NAMALWA (cell line): Measurements from ENCODE around the gene IL1RAPL2.
"Not testable (repeated sequence)": the region's sequence is repeated elsewhere in the genome, so short reads cannot be mapped to it uniquely, and the experiment has no call there.

Experiments
- DNase-seq: peaks from one replicate; pipeline ENCODE4 v3.0.0-alpha.2; 2015; ENCODE audit warnings: low spot score

The IL1RAPL2 gene

DNA sequence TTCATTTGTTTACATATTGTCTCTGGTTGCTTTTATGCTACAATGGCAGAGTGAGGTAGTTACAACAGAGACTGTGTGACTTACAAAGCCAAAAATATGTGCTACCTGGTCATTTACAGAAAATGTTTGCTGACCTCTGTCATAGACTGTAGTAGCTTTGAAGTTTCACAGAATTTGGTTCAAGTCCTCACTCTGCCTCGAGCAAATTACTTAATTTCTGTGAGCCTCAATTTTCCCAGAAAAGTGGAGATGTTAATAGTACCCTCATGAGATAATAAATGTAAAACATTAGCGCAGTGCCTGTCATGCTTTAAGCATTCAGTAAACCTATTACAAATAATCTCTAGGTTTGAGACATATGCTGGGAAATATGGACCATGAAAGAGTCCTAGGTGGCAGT lies 1237.9 kb downstream of the IL1RAPL2 start:
- DNase-seq, result no peak

- DNase-seq, result not testable (repeated sequence)
These were observed 1239.7 kb downstream of the IL1RAPL2 start for GRCh38 chrX:105805655-105806054.

- no peak for DNase-seq
These were observed 1250.5 kb downstream of the IL1RAPL2 start for GRCh38 chrX:105816517-105816916.
